ENCODE measurements around the gene WDR83.

GRCh38 chr19:12696366-12697335 is 30.0 kb downstream of the WDR83 start, which contains the start of gene FBXW9:
- peak in 1 of 2 donors; percentile 67 for TF ChIP-seq POLR2A (IDR thresholded peaks at IDR 0.05)
- no peak for TF ChIP-seq CTCF (IDR thresholded peaks at IDR 0.05)

Data from adrenal gland (tissue), 5 donors.